DND-41 (cell line): ENCODE results near the gene RPS24.

Experiments used
- EZH2 ChIP-seq: IDR thresholded peaks from 3 replicates; pipeline ENCODE4 v1.6.1; 2012; ENCODE audit warnings: borderline replicate concordance, low read depth, mild to moderate bottlenecking, moderate library complexity, low read length, inconsistent platforms; ENCODE audit not compliant: severe bottlenecking
- TF ChIP-seq, protein P1 (sequence below): IDR thresholded peaks from 2 replicates; pipeline ENCODE4 v1.5.1; 2012; ENCODE audit warnings: borderline replicate concordance, low read length, moderate library complexity, mild to moderate bottlenecking; ENCODE audit not compliant: poor library complexity, severe bottlenecking; ENCODE audit errors: extremely low read depth

DNA sequence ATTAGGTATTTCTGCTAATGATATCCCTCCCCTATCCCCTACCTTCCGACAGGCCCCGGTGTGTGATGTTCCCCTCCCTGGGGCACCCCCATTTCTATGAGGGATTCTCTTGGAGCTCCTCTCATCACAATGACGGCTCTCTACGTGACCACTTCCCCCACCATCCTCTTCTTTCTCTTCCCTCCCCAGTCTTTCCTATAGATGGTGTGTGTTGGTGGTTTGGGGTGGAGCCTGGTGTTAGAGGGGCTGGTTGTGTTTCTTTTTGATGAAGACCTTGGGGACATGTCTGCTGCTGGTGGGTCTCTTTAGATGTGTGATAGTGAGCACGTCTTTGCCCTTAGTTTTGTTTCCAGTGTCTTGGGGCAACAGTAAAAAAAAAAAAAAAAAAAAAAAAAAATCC lies 28.6 kb downstream of the RPS24 start:
- TF ChIP-seq, protein P1, sequence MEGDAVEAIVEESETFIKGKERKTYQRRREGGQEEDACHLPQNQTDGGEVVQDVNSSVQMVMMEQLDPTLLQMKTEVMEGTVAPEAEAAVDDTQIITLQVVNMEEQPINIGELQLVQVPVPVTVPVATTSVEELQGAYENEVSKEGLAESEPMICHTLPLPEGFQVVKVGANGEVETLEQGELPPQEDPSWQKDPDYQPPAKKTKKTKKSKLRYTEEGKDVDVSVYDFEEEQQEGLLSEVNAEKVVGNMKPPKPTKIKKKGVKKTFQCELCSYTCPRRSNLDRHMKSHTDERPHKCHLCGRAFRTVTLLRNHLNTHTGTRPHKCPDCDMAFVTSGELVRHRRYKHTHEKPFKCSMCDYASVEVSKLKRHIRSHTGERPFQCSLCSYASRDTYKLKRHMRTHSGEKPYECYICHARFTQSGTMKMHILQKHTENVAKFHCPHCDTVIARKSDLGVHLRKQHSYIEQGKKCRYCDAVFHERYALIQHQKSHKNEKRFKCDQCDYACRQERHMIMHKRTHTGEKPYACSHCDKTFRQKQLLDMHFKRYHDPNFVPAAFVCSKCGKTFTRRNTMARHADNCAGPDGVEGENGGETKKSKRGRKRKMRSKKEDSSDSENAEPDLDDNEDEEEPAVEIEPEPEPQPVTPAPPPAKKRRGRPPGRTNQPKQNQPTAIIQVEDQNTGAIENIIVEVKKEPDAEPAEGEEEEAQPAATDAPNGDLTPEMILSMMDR = no peak
- no peak for TF ChIP-seq EZH2
